ENCODE data around the gene INPP5J. TPM values are rescaled to one million over a fixed set of nuclear protein-coding genes. Genes with fewer than 3 reads are reported as not detected.

Gene INPP5J
- total and polyA plus RNA-seq, 10 of the 15 experiments (the other 5 are each of a cell fraction or from before 2014, with no cell fraction given), result 0.18 to 2.8 (median 1.5) TPM; not detected in 1

GRCh38 chr22:31098632-31099110 lies 24.1 kb upstream of the INPP5J start (continued):
- TF ChIP-seq E4F1 (IDR thresholded peaks at IDR 0.05; ENCODE audit: borderline replicate concordance, partially characterized antibody), result no peak
- TF ChIP-seq BCL11A (IDR thresholded peaks at IDR 0.05; ENCODE audit: low read depth, low read length), result no peak

- no peak for DNase-seq (ENCODE audit: low read depth, low spot score)
- CTCF ChIA-PET, result no interaction called here
- TF ChIP-seq ATF3 (IDR thresholded peaks at IDR 0.05; ENCODE audit: borderline replicate concordance, extremely low read depth, low read depth, low read length), result no peak
- no peak for TF ChIP-seq EZH2 (IDR thresholded peaks at IDR 0.05; ENCODE audit: borderline replicate concordance, control insufficient read depth, low read depth, low read length)
- no peak for TF ChIP-seq MYC (IDR thresholded peaks at IDR 0.05; ENCODE audit: insufficient read depth, insufficient read length, insufficient replicate concordance, low read length, severe bottlenecking)
- no peak for TF ChIP-seq NR2C1 (IDR thresholded peaks at IDR 0.05)
- no peak for TF ChIP-seq ESRRA (IDR thresholded peaks at IDR 0.05; ENCODE audit: low read length)
- no peak for TF ChIP-seq BHLHE40 (IDR thresholded peaks at IDR 0.05; ENCODE audit: borderline replicate concordance in 1 of 2, low read depth in 2 of 2, low read length in 1 of 2)
- no peak for TF ChIP-seq NKRF (conservative IDR thresholded peaks at IDR 0.05)
- TF ChIP-seq ETV6 (conservative IDR thresholded peaks at IDR 0.05 in 1 of 2, IDR thresholded peaks at IDR 0.05 in 1 of 2; ENCODE audit: borderline replicate concordance in 1 of 2, low read depth in 1 of 2), result no peak
- no peak for TF ChIP-seq TARDBP (IDR thresholded peaks at IDR 0.05; ENCODE audit: borderline replicate concordance)
- no peak for TF ChIP-seq POU2F2 (IDR thresholded peaks at IDR 0.05; ENCODE audit: borderline replicate concordance, low read depth, low read length)
- TF ChIP-seq IRF4 (IDR thresholded peaks at IDR 0.05; ENCODE audit: low read depth, low read length), result no peak
- no peak for TF ChIP-seq ZBTB11 (CRISPR knock-in tag; IDR thresholded peaks at IDR 0.05)
Measured at GRCh38 chr22:31099386-31099785, 23.4 kb upstream of the INPP5J start.

More at GRCh38 chr22:31099386-31099785, 23.4 kb upstream of the INPP5J start:
- Histone ChIP-seq H2AFZ (ENCODE audit: control insufficient read depth, low read depth, low read length) (no peak overlapping the region), H3K4me1 (ENCODE audit: control insufficient read depth, insufficient read depth, low read length) (no peaks in the 10 kb centered on the region), H3K27ac (ENCODE audit: control insufficient read depth, insufficient read depth) (no peak overlapping the region), H3K9ac (ENCODE audit: control insufficient read depth, insufficient read depth, low read length) (no peak overlapping the region), H3K79me2 (ENCODE audit: control insufficient read depth, insufficient read depth, low read length) (no peaks in the 10 kb centered on the region), H3K4me2 (ENCODE audit: control insufficient read depth, insufficient read depth) (no peak overlapping the region), H4K20me1 (ENCODE audit: control insufficient read depth, insufficient read depth) (no peaks in the 10 kb centered on the region), H3K9me3 (replicated peaks; ENCODE audit: control insufficient read depth, insufficient read depth, low read length) (no peaks in the 10 kb centered on the region), H3K4me3 (no peak overlapping the region), H3K27me3 (replicated peaks in 1 of 2; ENCODE audit: control insufficient read depth in 2 of 2, insufficient read depth in 2 of 2, low read length in 1 of 2) (no peaks in the 10 kb centered on the region), H3K36me3 (ENCODE audit: control insufficient read depth in 2 of 2, insufficient read depth in 2 of 2, low read length in 1 of 2) (no peaks in the 10 kb centered on the region; a peak in 1 of 4 replicates)
- ChIA-PET RAD21 (ENCODE audit: unreplicated experiment) (no interaction called here), SMC1A (ENCODE audit: uncharacterized antibody, unreplicated experiment) (no interaction called here), POLR2A (no interaction called here)
- in situ Hi-C loops (cut with MboI) (no loop called here), intact Hi-C loops (cut with micrococcal nuclease; ENCODE audit: unreplicated experiment) (no loop called here)
- ATAC-seq (no peak), FAIRE-seq (no peak)
- BruUV-seq (replicated peaks), result no TSS peak
- WGBS (ENCODE audit: insufficient coverage, insufficient replicate concordance, low lambda C conversion rate, missing lambda C conversion rate), result 90% methylated on average over 6 of the region's 6 CpGs

All from GM12878 (cell line).